ENCODE data around the gene NAB2.

NAB2 gene

GRCh38 chr12:57090924-57091637 lies 2.2 kb downstream of the NAB2 start:
- Histone ChIP-seq H3K9me3 (ENCODE audit: control insufficient read depth, low read length) (no peaks in the 10 kb centered on the region), H3K4me1 (ENCODE audit: control insufficient read depth, insufficient read depth, low read length) (peaks cover 31% of the 10 kb centered on the region), H3K27me3 (ENCODE audit: control insufficient read depth, insufficient read depth, low read length) (no peaks in the 10 kb centered on the region), H3K9ac (ENCODE audit: low read length) (no peak overlapping the region), H3K4me3 (ENCODE audit: low read length) (no peak overlapping the region), H3K36me3 (ENCODE audit: control insufficient read depth, insufficient read depth, low read length) (no peaks in the 10 kb centered on the region)

- no peaks in the 10 kb centered on the region for H3K27me3 ChIP-seq (ENCODE audit: control insufficient read depth, insufficient read depth, low read length)
- no peaks in the 10 kb centered on the region for H3K9me3 ChIP-seq (ENCODE audit: control insufficient read depth, low read length)
- H3K4me1 ChIP-seq (ENCODE audit: control insufficient read depth, insufficient read depth, low read length) = peaks cover 31% of the 10 kb centered on the region
- no peak overlapping the region for H3K4me3 ChIP-seq (ENCODE audit: low read length)
- H3K36me3 ChIP-seq (ENCODE audit: control insufficient read depth, insufficient read depth, low read length) = peaks cover 8% of the 10 kb centered on the region
- no peak overlapping the region for H3K9ac ChIP-seq (ENCODE audit: low read length)
Measured at GRCh38 chr12:57091638-57092528, 3.0 kb downstream of the NAB2 start.

- peaks cover 10% of the 10 kb centered on the region for H3K36me3 ChIP-seq (ENCODE audit: control insufficient read depth, insufficient read depth, low read length)
- no peaks in the 10 kb centered on the region for H3K9me3 ChIP-seq (ENCODE audit: control insufficient read depth, low read length)
- no peak overlapping the region for H3K9ac ChIP-seq (ENCODE audit: low read length)
- H3K4me3 ChIP-seq (ENCODE audit: low read length) = no peak overlapping the region
- no peaks in the 10 kb centered on the region for H3K27me3 ChIP-seq (ENCODE audit: control insufficient read depth, insufficient read depth, low read length)
- H3K4me1 ChIP-seq (ENCODE audit: control insufficient read depth, insufficient read depth, low read length) = peaks cover 31% of the 10 kb centered on the region
Measured at GRCh38 chr12:57092529-57092862, 3.6 kb downstream of the NAB2 start.

- Histone ChIP-seq H3K9ac (ENCODE audit: low read length) (no peak overlapping the region), H3K27me3 (ENCODE audit: control insufficient read depth, insufficient read depth, low read length) (no peaks in the 10 kb centered on the region), H3K4me3 (ENCODE audit: low read length) (no peak overlapping the region), H3K4me1 (ENCODE audit: control insufficient read depth, insufficient read depth, low read length) (peaks cover 27% of the 10 kb centered on the region), H3K9me3 (ENCODE audit: control insufficient read depth, low read length) (no peaks in the 10 kb centered on the region), H3K36me3 (ENCODE audit: control insufficient read depth, insufficient read depth, low read length) (peaks cover 10% of the 10 kb centered on the region)
Measured at GRCh38 chr12:57092876-57093414, 4.0 kb downstream of the NAB2 start.

GRCh38 chr12:57093415-57094207 lies 4.7 kb downstream of the NAB2 start:
- Histone ChIP-seq H3K9ac (ENCODE audit: low read length) (peak overlapping the region; percentile 12), H3K36me3 (ENCODE audit: control insufficient read depth, insufficient read depth, low read length) (peaks cover 16% of the 10 kb centered on the region), H3K4me1 (ENCODE audit: control insufficient read depth, insufficient read depth, low read length) (peaks cover 23% of the 10 kb centered on the region), H3K27me3 (ENCODE audit: control insufficient read depth, insufficient read depth, low read length) (no peaks in the 10 kb centered on the region), H3K9me3 (ENCODE audit: control insufficient read depth, low read length) (no peaks in the 10 kb centered on the region), H3K4me3 (ENCODE audit: low read length) (no peak overlapping the region)

- peak overlapping the region; percentile 29 for H3K9ac ChIP-seq (ENCODE audit: low read length)
- H3K4me3 ChIP-seq (ENCODE audit: low read length) = no peak overlapping the region
- no peaks in the 10 kb centered on the region for H3K27me3 ChIP-seq (ENCODE audit: control insufficient read depth, insufficient read depth, low read length)
- peaks cover 25% of the 10 kb centered on the region for H3K36me3 ChIP-seq (ENCODE audit: control insufficient read depth, insufficient read depth, low read length)
- peaks cover 23% of the 10 kb centered on the region for H3K4me1 ChIP-seq (ENCODE audit: control insufficient read depth, insufficient read depth, low read length)
- no peaks in the 10 kb centered on the region for H3K9me3 ChIP-seq (ENCODE audit: control insufficient read depth, low read length)
Measured at GRCh38 chr12:57094208-57095160, 5.6 kb downstream of the NAB2 start.

- Histone ChIP-seq H3K36me3 (ENCODE audit: control insufficient read depth, insufficient read depth, low read length) (peaks cover 27% of the 10 kb centered on the region), H3K9me3 (ENCODE audit: control insufficient read depth, low read length) (no peaks in the 10 kb centered on the region), H3K4me3 (ENCODE audit: low read length) (no peak overlapping the region), H3K4me1 (ENCODE audit: control insufficient read depth, insufficient read depth, low read length) (peaks cover 28% of the 10 kb centered on the region), H3K9ac (ENCODE audit: low read length) (no peak overlapping the region), H3K27me3 (ENCODE audit: control insufficient read depth, insufficient read depth, low read length) (no peaks in the 10 kb centered on the region)
Measured at GRCh38 chr12:57095440-57095839, 6.5 kb downstream of the NAB2 start.

GRCh38 chr12:57096099-57096572 lies 7.2 kb downstream of the NAB2 start:
- Histone ChIP-seq H3K9me3 (ENCODE audit: control insufficient read depth, low read length) (no peaks in the 10 kb centered on the region), H3K9ac (ENCODE audit: low read length) (no peak overlapping the region), H3K36me3 (ENCODE audit: control insufficient read depth, insufficient read depth, low read length) (peaks cover 27% of the 10 kb centered on the region), H3K27me3 (ENCODE audit: control insufficient read depth, insufficient read depth, low read length) (no peaks in the 10 kb centered on the region), H3K4me3 (ENCODE audit: low read length) (no peak overlapping the region), H3K4me1 (ENCODE audit: control insufficient read depth, insufficient read depth, low read length) (peaks cover 21% of the 10 kb centered on the region)

GRCh38 chr12:57096748-57097553 lies 8.0 kb downstream of the NAB2 start:
- H3K9me3 ChIP-seq (ENCODE audit: control insufficient read depth, low read length) = no peaks in the 10 kb centered on the region
- H3K4me3 ChIP-seq (ENCODE audit: low read length) = no peak overlapping the region
- H3K9ac ChIP-seq (ENCODE audit: low read length) = no peak overlapping the region
- no peaks in the 10 kb centered on the region for H3K27me3 ChIP-seq (ENCODE audit: control insufficient read depth, insufficient read depth, low read length)
- peaks cover 21% of the 10 kb centered on the region for H3K4me1 ChIP-seq (ENCODE audit: control insufficient read depth, insufficient read depth, low read length)
- peaks cover 27% of the 10 kb centered on the region for H3K36me3 ChIP-seq (ENCODE audit: control insufficient read depth, insufficient read depth, low read length)

- H3K9me3 ChIP-seq (ENCODE audit: control insufficient read depth, low read length) = no peaks in the 10 kb centered on the region
- no peaks in the 10 kb centered on the region for H3K27me3 ChIP-seq (ENCODE audit: control insufficient read depth, insufficient read depth, low read length)
- H3K36me3 ChIP-seq (ENCODE audit: control insufficient read depth, insufficient read depth, low read length) = peaks cover 27% of the 10 kb centered on the region
- no peak overlapping the region for H3K9ac ChIP-seq (ENCODE audit: low read length)
- no peak overlapping the region for H3K4me3 ChIP-seq (ENCODE audit: low read length)
- H3K4me1 ChIP-seq (ENCODE audit: control insufficient read depth, insufficient read depth, low read length) = peaks cover 24% of the 10 kb centered on the region
Measured at GRCh38 chr12:57097554-57097835, 8.6 kb downstream of the NAB2 start.
